Esophagus mucosa (tissue), 1 donor: Measurements from ENCODE around the gene ARL5C. TPM values are rescaled to one million over a fixed set of nuclear protein-coding genes. Genes with fewer than 3 reads are reported as not detected.
A peak's percentile ranks its signal among the peaks of the same experiment; 100 is the strongest.
"Not testable (repeated sequence)": the region's sequence is repeated elsewhere in the genome, so short reads cannot be mapped to it uniquely, and the experiment has no call there.

ENCODE experiments used
- ATAC-seq: fragments of 200-7000 bp; cut with Tn5 transposase; one replicate; pipeline ENCODE4 v1.9.1; 2020
- total RNA-seq: library from RNA; stranded (reverse); gene quantifications from one replicate; pipeline ENCODE4 v1.2.4, GENCODE V29; 2023
- donor health status: DM: yes; HTN: yes; CAD: no.

Gene ARL5C
- total RNA-seq, 1 donor from 2014 or later, result not detected

DNA sequence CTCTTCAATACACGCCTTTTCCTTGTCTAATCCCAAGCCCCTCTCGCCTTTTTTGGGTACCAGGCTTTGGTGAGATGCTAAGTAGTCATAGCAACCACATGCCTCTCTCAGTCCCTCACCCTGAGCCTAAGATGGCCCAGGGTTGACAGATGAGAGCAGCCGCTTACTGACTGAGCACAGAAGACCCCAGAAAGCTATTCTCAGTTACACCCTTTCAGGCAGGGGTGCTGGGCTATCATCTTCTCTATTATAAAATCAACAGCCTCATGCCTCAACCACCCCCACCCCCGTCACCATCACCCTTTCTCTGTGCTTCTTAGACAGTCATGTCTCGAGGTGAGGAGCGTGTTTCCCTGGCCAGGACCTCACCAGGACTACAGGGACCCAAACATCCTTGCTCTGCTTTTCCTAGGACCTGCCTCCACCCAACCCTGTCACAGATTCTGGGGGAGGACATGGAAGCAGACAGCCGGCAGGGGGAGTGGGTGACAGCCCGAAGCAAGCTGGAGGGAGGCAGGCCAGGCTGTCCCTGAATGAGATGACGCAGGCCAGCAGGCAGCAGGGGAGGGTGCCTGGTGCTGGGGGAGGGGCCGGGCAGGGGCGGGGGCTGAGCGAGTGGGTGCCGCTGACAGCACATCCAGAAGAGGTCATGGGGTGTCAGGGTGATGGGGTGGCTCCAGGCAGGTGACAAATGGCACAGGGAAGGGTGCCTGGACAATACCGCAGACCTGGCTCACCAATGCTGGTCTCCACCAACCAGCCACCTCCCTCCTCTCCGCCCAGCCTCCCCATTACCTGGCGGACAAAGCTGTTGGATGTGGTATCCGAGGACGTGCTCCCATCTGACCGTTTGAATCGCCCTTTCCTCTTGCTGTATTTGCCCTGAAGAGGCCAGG, 28.4 kb upstream of the ARL5C start:
- no peak for ATAC-seq

DNA sequence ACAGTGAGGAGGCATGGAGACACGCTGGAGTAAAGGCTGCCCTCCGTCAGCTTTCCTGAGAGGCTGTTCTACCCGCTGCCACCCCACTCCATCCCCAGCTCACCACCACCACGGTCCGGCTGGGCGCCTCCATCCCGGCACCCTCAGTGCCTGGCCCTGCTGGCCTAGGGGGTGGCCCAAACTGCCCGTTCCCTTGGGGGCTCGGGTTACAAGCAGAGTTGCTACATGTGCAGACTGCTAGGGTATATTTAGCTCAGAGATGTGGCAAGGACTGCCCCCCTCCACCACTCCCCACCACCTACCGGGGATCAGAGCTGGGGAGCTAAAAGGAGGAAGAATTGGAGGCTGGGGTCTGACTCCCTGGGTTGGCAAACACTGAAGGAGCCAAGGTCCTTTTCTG, 27.4 kb upstream of the ARL5C start:
- no peak for ATAC-seq

DNA sequence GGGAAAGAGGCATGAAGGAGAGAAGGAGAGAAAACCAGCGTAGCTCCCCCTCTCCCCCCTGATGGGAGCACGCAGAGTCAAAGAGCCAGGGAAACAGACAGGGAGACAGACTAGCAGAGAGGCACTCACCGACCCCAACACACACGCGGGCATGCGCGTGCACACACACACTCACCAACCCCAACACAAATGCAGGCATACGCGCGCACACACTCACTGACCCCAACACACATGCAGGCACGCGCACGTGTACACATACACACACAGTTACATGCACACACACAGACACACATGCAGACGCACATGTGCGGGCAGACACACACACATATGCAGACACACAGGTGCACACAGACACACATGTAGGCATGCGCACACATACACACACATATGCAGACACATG, 26.9 kb upstream of the ARL5C start:
- no peak for ATAC-seq

DNA sequence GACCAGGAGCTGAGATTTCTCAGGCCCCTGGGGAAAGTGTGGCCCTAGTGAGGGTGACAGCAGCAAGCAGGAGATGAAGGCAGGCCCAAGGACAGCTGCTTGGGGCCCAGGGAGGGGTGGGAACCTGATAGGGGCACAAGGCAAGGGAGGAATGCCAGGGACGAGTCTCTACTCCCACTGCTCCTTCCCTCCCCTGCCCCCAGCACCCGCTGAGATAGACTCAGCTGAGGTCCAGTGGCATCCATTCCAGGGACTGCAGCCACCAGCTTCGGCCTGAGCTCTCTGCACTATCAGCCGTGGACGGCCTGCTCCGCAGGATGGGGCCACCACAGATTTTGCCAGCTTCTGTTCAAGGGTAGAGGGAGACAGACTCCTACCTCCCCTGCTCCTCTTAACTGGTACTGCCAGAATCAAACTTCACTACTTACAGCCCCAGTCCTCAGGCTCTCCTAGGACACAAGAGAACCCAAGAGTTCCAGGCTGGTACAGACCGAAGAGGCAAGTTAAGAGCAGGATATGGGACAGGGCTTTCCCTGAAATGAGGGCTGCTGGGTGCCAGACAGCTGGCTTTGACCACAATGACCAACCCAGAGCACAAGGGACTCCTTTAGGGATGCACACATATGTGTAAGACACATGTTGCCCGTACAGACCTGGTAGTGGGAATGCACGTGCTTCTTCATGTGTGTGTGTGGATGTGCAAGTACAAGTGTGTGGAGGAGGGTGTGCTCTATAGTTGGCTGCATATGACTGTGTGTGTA, 26.0 kb upstream of the ARL5C start:
- no peak for ATAC-seq

DNA sequence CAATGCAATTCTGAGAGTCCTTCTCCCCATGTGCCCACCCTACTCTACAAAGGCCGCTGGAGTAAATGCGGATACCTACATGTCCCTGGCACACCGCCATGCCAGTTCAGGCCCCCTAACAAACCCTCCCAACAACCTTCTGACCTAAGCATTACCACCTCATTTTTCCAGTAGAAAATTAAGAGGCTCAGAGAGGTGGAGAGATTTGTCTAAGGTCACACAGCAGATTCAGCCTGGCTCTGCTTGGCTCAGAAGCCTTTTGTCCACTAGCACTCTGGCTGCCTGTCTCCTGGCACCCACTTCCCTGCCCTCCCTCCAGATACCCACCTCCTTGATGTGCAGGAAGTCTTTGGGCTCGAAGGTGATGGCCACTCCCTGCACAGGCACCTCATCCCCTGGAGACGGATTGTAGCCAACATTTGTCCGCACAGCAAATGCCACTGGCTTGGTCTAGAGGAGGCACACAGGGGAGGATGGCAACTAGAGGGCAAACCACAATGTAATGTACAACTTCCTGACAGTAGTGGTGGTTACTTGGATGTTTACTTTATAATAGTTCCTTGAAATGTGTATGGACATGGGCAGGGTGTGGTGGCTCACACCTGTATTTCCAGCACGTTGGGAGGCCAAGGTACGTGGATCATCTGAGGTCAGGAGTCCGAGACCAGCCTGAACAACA, 21.3 kb upstream of the ARL5C start:
- ATAC-seq, result peak; percentile 36

DNA sequence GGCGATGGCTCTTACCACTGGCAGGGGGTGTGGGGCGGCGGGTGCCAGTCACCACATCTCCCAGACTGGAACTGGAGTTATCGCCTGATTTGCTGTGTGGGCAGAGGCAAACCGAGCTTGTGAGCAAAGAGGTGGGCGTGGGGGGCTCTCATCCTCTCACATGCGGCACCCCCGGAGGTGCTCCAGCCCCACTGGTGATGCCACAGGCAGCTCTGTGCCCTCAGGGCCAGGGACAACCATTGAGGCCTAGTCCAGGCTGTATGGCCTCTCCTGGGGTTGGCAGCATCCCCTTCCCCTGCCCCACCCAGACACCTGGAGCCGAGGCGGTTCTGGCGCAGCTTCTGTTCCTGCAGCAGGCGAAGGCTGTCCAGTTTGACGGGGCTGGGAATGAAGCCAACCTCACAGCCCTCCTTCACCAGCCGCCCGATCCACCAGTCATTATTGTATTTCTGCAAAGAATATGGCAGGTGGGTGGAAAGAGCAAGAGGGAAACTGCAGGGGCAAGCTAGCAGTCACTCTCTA, 20.6 kb upstream of the ARL5C start:
- ATAC-seq, result peak; percentile 17

DNA sequence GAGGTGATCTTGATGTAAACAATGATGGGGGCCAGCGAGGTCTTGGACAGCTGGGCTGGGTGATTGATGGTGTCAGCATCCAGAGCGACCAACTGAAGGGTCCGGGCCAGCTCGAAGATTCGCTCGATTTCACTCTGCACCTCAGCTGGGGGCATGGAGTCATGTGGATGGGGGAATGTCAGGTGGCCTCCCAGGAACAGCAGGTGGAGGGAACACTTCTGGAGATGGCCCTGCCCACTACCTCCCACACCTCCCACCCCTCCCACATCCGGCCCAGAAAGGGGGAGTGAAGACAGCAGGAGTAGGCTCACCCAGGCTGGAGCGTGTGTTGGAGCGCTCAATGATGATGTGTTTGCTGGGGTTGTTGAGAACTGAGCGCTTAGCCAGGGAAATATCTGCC, 17.8 kb upstream of the ARL5C start:
- ATAC-seq, result no peak

DNA sequence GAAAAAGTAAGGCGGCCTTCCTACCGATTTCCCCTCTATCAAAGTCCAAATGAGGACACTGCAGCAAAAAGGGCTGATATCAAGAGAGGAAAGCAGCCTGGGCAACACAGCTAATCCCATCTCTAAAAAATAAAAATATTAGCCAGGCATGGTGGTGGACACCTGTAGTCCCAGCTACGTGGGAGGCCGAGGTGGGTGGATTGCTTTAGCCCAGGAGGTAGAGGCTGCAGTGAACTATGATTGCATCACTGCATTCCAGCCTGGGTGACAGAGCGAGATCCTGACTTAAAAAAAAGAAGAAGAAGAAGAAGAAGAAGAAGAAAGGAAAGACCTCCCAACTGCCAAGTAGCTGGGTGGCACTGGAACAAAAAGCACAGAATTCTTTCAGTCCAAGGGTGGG, 17.1 kb upstream of the ARL5C start:
- ATAC-seq, result no peak

DNA sequence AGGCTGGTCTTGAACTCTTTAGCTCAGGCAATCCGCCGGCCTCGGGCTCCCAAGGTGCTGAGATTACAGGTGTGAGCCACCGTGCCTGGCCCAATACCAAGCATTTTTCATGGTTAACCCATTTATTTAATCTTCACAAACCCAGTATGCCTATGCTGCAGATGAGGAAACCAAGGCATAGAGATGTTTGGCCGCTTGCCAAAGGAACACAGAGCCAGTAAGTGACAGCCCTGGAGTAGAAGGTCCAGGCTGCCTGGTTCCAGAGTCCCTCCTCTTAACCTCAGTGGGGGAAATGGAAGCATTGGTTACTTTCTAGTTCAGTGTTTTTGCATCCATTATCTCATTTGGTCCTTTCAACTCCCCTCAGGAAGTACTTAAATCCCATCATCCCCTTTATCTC, 15.3 kb upstream of the ARL5C start:
- no peak for ATAC-seq

DNA sequence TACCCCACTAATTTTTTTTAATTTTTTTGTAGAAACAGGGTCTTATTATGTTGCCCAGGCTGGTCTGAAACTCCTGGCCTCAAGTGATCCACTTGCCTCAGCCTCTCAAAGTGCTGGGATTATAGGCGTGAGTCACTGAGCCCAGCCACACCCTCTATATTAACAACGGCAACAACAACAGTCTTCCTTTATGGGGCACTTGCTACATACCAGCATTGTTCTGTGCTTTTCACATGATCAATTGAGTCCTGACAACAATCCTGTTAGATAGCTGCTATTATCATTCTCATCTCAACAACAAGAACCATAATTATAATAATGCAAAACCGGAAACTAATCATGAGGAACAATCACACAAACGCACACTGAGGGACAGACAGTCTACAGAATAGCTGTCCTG, 12.6 kb upstream of the ARL5C start:
- ATAC-seq, result peak; percentile 77

DNA sequence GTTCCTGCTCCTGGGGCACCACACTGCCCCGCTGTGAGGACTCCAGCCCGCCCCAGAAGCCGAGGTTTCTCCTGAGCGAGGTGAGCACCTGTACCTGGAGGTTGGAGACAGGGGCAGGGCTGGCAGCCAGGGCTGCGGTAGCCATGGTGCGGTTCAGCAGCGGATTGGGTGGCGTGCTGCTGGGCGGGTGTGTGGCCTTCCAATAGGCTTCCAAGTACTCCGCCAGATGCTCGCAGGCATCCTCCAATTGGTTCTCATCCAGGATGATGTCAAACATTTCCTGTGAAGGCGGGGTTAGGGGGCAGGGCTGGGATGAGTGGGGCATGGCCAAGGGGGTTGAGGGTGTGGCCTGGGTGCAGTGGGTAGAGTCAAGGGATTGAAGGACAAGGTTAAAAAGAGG, 11.3 kb upstream of the ARL5C start:
- no peak for ATAC-seq

DNA sequence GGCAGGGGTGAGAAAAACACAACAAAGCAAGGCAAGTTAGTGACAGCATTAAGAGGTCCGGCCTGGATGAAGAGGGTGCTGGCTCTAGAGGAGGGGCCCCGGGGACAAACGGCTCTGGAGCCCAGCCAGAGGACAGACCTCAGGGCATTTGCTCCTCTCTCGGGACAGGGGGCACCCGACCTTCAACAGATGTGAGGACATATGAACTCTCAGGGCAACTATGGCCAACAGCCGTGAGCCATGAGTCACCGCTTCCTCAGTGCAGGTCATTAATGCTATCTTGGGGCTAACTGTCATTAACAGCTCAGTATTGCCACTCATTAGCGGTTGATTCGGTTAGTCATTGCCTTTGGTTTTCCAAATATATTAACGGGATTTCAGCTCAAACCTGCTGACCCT, 9.7 kb upstream of the ARL5C start:
- no peak for ATAC-seq

DNA sequence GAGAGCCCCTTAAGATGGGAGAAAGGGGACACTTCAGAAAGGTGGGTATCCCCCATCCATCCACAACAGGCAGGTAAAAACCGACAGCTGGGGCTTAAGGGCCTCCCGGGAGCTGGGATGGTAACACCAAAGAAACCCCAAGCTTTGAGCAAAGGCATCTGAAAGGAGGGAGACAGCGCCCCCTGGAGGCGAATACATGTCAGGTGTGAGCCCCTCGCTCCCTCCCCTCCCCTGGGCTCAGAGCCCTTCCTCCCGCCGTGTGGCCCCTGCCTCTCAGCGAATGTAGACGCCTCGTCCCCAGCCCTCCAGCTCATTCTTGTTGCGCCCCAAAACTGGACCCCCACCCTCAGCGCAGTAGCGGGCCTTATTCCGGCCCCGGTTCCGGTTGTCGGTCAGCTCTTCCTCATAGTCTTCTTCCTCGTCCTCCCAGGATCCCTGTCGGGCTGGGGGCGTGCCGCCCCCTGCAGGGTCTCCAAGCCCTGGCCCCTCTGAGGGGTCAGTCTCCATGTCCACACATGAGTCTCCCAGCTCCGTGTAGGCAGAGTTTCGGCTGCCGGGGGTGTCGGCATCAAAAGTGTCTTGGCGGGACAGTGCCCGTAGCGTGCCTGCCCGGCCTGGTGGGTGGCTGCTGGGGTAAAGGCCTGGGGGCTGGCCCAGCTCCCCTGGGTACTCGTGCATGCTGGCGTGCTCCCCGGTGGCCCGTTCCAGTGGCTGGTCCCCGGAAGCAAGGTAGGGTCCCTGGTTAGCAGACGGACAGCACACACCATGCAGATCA, 9.1 kb upstream of the ARL5C start:
- peak; percentile 33 for ATAC-seq

DNA sequence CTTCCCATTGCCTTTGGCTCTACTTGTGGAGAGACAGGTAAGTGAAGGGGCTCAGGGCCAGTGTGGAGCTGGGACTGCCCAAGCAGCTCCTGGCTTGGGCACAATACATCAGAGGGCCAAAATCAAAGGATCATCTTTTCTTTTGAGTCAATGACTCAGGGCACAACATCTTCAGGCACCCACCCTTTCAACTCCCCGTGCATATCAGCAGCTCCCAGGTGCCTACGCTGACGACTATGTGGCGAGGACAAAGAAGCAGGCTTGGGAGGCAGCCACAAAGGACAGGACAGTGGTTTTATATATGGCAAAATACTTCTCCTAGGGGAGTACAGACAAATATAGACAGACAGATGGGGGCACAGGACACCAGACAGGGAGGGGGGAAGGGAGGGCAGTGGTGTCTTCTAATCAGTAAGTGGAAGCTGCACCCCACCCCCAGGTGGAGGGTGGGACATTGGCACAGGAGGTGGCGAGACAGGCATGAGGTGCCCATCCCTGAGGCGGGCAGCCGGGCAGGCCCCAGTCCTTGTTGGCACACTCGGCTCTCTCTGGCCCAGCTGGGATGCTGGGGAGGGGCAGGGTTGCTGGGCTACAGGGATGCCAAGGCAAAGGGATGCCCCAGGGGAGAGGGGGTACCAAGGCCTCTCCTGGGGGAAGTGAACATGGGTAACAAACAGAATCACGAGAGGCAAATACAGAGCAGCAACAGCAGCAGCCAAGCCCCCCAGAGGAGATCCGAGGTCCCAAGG, 7.7 kb upstream of the ARL5C start:
- no peak for ATAC-seq

DNA sequence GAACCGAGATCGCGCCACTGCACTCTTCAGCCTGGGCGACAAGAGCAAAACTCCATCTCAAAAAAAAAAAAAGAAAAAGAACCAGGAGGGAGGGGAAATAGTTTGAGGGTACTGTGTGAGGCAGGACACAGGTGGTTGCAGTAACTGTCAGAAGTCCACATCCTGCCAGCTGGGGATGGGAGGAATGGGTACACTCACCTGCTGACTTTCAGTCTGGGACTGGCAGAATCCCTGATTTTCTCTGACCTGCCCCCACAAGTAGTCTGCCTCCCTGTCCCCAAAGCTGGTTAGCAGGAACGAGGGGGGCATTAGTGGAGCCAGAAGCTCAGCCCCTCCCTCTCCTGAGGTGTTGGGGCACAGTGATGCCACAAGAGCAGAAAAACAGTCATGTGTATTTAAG, 7.1 kb upstream of the ARL5C start:
- no peak for ATAC-seq

DNA sequence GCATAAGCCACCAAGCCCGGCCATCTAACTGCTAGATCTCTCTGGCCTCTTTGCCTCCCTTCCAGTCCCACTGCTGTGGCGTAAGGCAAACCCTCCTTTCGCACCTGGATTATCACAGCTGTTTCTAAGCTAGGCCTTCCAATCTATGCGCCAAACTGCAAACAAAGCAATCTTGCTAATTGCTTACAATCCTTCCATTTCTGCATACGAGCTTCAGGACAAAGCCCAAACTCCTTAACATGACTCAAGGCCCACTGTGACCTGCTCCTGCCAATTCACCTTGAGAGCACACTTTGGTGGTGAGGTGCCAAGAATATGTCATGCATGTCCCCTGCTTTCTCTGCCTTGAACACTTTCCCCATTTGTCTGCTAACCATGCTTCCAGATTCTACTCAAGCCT, 6.0 kb upstream of the ARL5C start:
- no peak for ATAC-seq

DNA sequence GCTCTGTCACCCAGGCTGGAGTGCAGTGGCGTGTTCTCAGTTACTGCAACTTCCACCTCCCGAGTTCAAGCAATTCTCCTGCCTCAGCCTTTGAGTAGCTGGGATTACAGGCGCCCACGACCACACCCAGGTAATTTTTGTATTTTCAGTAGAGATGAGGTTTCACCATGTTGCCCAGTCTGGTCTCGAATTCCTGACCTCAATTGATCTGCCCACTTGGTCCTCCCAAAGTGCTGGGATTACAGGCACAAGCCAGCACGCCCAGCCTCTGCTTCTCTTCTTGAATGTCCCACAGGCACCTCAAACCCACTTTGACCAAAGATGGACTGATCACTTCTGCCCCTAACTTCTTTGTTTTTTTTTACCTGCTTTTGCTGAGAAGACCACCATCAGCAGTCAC, 4.6 kb upstream of the ARL5C start:
- ATAC-seq, result no peak

DNA sequence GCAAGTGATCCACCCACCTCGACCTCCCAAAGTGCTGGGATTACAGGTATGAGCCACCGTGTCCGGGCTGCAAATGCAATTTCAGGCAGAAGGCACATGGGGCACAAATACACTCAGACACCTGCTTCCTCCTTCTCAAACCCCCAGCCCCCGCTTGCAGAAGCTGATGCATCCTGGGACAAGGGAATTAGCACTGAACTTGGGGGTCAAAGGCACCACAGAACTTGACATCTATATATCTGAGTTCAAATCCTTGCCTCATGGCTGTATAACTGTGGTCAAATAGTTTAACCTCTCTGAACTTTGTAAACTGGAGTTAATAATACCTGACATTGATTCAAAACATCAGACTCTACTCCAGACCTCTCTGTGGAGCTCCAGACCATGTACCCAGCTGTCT, 4.1 kb upstream of the ARL5C start:
- ATAC-seq, result no peak

DNA sequence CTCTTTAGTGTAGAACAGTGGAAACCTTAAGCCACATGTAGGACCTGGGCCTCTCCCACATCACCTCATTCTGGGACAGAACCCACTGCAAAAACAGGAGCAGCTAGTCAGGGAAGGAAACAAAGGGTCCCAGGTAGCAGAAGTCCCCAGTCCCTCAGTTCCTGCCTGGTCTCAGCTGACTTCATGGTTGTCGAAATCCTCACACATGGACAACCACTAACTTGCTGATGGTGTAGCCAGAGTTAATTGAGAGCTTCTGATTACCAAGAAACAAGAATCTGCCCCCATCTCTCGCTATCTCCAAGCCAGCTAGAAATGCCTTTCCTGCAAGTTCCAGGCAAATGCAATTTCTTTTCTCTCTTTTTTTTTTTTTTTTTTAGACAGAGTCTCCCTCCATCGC, 3.6 kb upstream of the ARL5C start:
- no peak for ATAC-seq

DNA sequence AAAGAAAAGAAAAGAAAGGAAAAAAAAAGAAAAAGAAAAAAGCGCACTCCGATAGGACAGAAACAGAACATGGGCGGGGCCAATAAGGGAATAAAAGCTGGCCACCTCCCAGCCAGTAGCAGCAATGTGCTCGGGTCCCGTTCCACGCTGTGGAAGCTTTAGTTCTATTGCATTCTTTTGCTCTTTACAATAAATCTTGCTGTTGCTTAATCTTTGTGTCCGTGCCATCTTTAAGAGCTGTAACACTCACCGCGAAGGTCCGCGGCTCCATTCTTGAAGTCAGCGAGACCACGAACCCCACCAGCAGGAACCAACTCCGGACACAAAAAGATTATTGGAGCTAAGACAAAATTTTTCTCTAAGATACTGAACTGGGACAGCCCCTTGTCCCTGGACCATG, 3.1 kb upstream of the ARL5C start:
- no peak for ATAC-seq

DNA sequence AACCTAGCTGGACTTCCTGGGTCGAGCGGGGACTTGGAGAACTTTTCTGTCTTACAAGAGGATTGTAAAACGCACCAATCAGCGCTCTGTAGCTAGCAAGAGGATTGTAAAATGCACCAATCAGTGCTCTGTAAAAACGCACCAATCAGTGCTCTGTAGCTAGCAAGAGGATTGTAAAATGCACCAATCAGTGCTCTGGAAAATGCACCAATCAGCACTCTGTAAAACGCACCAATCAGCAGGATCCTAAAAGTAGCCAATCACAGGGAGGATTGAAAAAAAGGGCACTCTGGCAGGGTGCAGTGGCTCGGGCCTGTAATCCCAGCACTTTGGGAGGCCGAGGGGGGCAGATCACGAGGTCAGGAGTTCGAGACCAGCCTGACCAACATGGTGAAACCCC, 2.5 kb upstream of the ARL5C start:
- not testable (repeated sequence) for ATAC-seq

DNA sequence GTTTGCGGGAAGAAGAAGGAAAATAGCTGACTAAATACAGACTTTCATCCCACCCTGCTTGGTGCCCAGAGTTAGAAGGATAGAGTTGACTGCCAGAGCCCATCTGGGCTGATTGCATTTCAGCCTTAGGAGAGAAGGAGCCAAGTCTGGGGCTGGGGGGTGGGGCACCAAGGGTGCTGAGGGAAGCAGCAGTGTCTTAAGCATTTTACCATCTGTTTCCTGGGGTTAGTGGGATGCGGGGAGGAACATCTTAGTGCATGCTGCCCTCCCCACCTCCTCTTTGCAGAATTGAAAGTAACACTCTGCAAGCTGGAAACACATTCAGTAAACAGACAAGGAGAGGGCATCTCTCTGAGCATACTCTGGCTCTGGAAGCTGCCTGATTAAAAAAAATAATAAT, 1.5 kb upstream of the ARL5C start:
- ATAC-seq, result no peak
